ENCODE data around the gene IL1RL2.

DNA sequence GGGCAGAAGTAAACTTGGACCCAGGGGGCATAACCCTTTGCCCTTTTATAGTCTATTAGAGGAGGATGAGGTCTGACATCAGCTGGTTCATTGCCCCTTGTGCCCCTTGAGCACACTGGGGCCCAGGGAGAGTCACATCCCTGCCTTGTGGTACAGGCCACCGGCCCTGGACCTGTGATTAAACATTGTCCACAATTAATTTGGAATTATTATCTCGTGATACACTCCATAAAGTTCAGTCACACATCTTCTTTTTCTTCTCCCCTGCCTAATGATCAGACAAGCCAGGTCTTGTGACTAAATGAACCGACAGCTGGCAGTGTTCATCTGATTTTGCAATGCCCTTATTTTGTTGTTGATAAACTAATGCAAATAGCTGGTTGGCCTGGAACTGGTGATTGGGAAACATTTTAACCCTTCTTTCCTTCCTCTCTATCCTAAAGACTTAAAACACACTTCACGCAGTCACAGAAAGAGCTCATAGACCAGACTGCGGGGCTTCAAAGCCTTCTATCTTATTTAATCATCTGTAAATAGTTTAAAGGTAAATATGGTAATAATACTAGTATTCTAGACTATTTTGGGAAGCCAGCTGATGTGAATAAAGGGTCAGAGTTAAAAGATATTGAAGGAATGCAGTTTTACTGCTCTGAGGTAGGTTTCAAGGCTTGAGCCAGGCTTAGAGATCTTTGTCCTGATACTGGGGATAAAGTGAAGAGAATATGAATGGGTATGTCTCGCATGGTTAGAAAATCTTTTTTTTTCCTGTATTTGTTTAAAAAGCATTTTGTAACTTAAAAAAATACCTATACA lies 30.9 kb upstream of the IL1RL2 start:
- TF ChIP-seq, protein P1, sequence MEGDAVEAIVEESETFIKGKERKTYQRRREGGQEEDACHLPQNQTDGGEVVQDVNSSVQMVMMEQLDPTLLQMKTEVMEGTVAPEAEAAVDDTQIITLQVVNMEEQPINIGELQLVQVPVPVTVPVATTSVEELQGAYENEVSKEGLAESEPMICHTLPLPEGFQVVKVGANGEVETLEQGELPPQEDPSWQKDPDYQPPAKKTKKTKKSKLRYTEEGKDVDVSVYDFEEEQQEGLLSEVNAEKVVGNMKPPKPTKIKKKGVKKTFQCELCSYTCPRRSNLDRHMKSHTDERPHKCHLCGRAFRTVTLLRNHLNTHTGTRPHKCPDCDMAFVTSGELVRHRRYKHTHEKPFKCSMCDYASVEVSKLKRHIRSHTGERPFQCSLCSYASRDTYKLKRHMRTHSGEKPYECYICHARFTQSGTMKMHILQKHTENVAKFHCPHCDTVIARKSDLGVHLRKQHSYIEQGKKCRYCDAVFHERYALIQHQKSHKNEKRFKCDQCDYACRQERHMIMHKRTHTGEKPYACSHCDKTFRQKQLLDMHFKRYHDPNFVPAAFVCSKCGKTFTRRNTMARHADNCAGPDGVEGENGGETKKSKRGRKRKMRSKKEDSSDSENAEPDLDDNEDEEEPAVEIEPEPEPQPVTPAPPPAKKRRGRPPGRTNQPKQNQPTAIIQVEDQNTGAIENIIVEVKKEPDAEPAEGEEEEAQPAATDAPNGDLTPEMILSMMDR (IDR thresholded peaks at IDR 0.05), result no peak
- TF ChIP-seq EP300 (IDR thresholded peaks at IDR 0.05), result no peak

All from ovary (tissue), 3 donors.